K562 (cell line): ENCODE measurements around the gene MBOAT7. TPM values are rescaled to one million over a fixed set of nuclear protein-coding genes. Genes with fewer than 3 reads are reported as not detected.
A peak's percentile ranks its signal among the peaks of the same experiment; 100 is the strongest.

Experiments
- ARHGAP35 ChIP-seq: fragments of 450-650 bp; IDR thresholded peaks from 2 replicates; pipeline ENCODE4 v1.6.1; 2018; ENCODE audit not compliant: partially characterized antibody
- E2F3 ChIP-seq: fragments of 250-450 bp; sonication (Bioruptor Pico); IDR thresholded peaks from 2 replicates; pipeline ENCODE4 v1.4.0; 2020; ENCODE audit warnings: mild to moderate bottlenecking
- ETS1 ChIP-seq: conservative IDR thresholded peaks from 2 replicates; pipeline ENCODE4 v1.6.1; 2011; ENCODE audit warnings: low read depth, mild to moderate bottlenecking, low read length; ENCODE audit not compliant: control insufficient read depth
- ETV5 ChIP-seq: sonication (generic); formaldehyde crosslinking; IDR thresholded peaks from 2 replicates; pipeline ENCODE4 v1.4.0; 2020; ENCODE audit warnings: low read depth, mild to moderate bottlenecking, missing genetic modification reagents
- FOXA1 ChIP-seq: fragments of 450-650 bp; IDR thresholded peaks from 2 replicates; pipeline ENCODE4 v1.6.1; 2016; ENCODE audit warnings: mild to moderate bottlenecking, borderline replicate concordance
- GTF2B ChIP-seq: IDR thresholded peaks from 2 replicates; pipeline ENCODE4 v1.6.1; 2011; ENCODE audit not compliant: insufficient read length; ENCODE audit errors: extremely low read depth
- HMGN3 ChIP-seq: IDR thresholded peaks from 2 replicates; pipeline ENCODE4 v1.6.1; 2011; ENCODE audit warnings: borderline replicate concordance, low read depth, mild to moderate bottlenecking, mixed read lengths, low read length; ENCODE audit not compliant: insufficient read length; ENCODE audit errors: extremely low read depth
- HOXB6 ChIP-seq: fragments of 250-450 bp; sonication (Bioruptor Pico); IDR thresholded peaks from 2 replicates; pipeline ENCODE4 v1.5.1; 2022; ENCODE audit warnings: mild to moderate bottlenecking, borderline replicate concordance
- MCM7 ChIP-seq, 2 experiments: fragments of 450-650 bp; IDR thresholded peaks; 2 replicates each; pipeline ENCODE4 v1.6.1; 2016 to 2018
- MED1 ChIP-seq: sonication (generic); formaldehyde crosslinking; IDR thresholded peaks from 2 replicates; pipeline ENCODE4 v1.8.1; 2023; ENCODE audit warnings: missing genetic modification reagents, borderline replicate concordance
- MNT ChIP-seq, 2 experiments: fragments of 450-650 bp; conservative IDR thresholded peaks; 2 replicates each; pipeline ENCODE4 v1.6.1; 2017; ENCODE audit warnings: mild to moderate bottlenecking in 2 of 2, moderate library complexity in 2 of 2
- MXD1 ChIP-seq: fragments of 250-450 bp; sonication (Bioruptor Pico); IDR thresholded peaks from 2 replicates; pipeline ENCODE4 v1.8.0; 2021; ENCODE audit warnings: borderline replicate concordance, mild to moderate bottlenecking, moderate library complexity; ENCODE audit not compliant: poor library complexity, severe bottlenecking
- MXI1 ChIP-seq: IDR thresholded peaks from 2 replicates; pipeline ENCODE4 v1.6.1; 2011; ENCODE audit warnings: low read depth, mild to moderate bottlenecking, improper control_type of control experiment, low read length
- NKRF ChIP-seq: fragments of 450-650 bp; IDR thresholded peaks from 2 replicates; pipeline ENCODE4 v1.6.1; 2016; ENCODE audit warnings: borderline replicate concordance
- PHTF2 ChIP-seq: fragments of 250-450 bp; sonication (Bioruptor Pico); IDR thresholded peaks from 2 replicates; pipeline ENCODE4 v1.5.0; 2021; ENCODE audit warnings: mild to moderate bottlenecking
- PPARD ChIP-seq: fragments of 250-450 bp; sonication (Bioruptor Pico); IDR thresholded peaks from 2 replicates; pipeline ENCODE4 v1.8.0; 2022; ENCODE audit warnings: inconsistent platforms, mild to moderate bottlenecking, moderate library complexity
- RBFOX2 ChIP-seq: fragments of 200-400 bp; formaldehyde crosslinking; IDR thresholded peaks from 2 replicates; pipeline ENCODE4 v1.6.1; 2017; ENCODE audit warnings: low read depth, mild to moderate bottlenecking, low read length, moderate library complexity
- RBM22 ChIP-seq: fragments of 200-400 bp; formaldehyde crosslinking; IDR thresholded peaks from 2 replicates; pipeline ENCODE4 v1.6.1; 2018; ENCODE audit warnings: low read length, low read depth; ENCODE audit not compliant: poor library complexity, severe bottlenecking
- TBP ChIP-seq: optimal IDR thresholded peaks from 2 replicates; pipeline ENCODE3; 2011; ENCODE audit warnings: low read depth, low read length, improper control_type of control experiment
- THRAP3 ChIP-seq: fragments of 450-650 bp; IDR thresholded peaks from 2 replicates; pipeline ENCODE4 v1.6.1; 2016; ENCODE audit warnings: mild to moderate bottlenecking, inconsistent platforms, borderline replicate concordance
- TRIM24 ChIP-seq, 2 experiments: fragments of 450-650 bp; IDR thresholded peaks; 2 replicates each; pipeline ENCODE4 v1.6.1; 2016
- ZNF551 ChIP-seq: fragments of 250-450 bp; sonication (Bioruptor Pico); IDR thresholded peaks from 2 replicates; pipeline ENCODE4 v1.5.0; 2021; ENCODE audit warnings: mild to moderate bottlenecking, moderate library complexity
- ZNF589 ChIP-seq: fragments of 200-800 bp; sonication (Bioruptor generic); IDR thresholded peaks from 2 replicates; pipeline ENCODE4 v1.6.1; 2016; ENCODE audit warnings: low read depth, missing genetic modification characterization, missing compliant biosample characterization
- ZNF77 ChIP-seq: fragments of 250-450 bp; sonication (Bioruptor Pico); IDR thresholded peaks from 2 replicates; pipeline ENCODE4 v1.5.0; 2020
- polyA plus RNA-seq, 8 experiments: library from polyadenylated mRNA; depleted of rRNA in 4 of 8; stranded (reverse) in 5 of 8; unstranded in 3 of 8; fragments of >200 nt; fragmentation: Nextera tagmentation in 2 of 8; fragmentation: Illumina TruSeq in 1 of 8; extraction: Ambion mirVana in 2 of 8; extraction: Trizol in 1 of 8; gene quantifications; 2 replicates each; pipeline versions ENCODE4 v1.2.1 to v1.2.3, GENCODE V29; 2011 to 2014; ENCODE audit warnings: inconsistent platforms in 1 of 8, missing spikeins in 1 of 8
- total RNA-seq, 7 experiments: library from RNA; depleted of rRNA in 6 of 7; stranded (reverse); fragments of >200 nt in 6 of 7; fragmentation: Illumina TruSeq in 2 of 7; extraction: Trizol in 2 of 7; gene quantifications; 2 replicates each; pipeline versions ENCODE4 v1.2.1 to v1.2.3, GENCODE V29; 2011 to 2021; ENCODE audit warnings: low replicate concordance in 1 of 7

Gene MBOAT7
- total and polyA plus RNA-seq, 9 of the 15 experiments (the other 6 are each of a cell fraction or from before 2014, with no cell fraction given): 1.4 to 153 (median 56.1) TPM

- TF ChIP-seq HOXB6 (CRISPR knock-in tag) (no peak), GTF2B (no peak), RBM22 (peak; percentile 76), ETS1 (no peak), TRIM24 (IDR thresholded peaks at IDR 0.05) (no peak), MED1 (CRISPR knock-in tag) (0 out of 2 replicates have a peak, but pooled peaks have one; percentile 58), MNT (conservative IDR thresholded peaks at IDR 0.05) (peak in 1 of 2 experiments; percentile 78; a peak in 2 of 4 replicates), ZNF551 (CRISPR knock-in tag) (no peak), THRAP3 (no peak; the same call in 1 of the 2 replicates), MCM7 (IDR thresholded peaks at IDR 0.05) (no peak), E2F3 (CRISPR knock-in tag) (no peak), ZNF589 (CRISPR knock-in tag) (0 out of 2 replicates have a peak, but pooled peaks have one; percentile 46), PPARD (CRISPR knock-in tag) (no peak), ZNF77 (CRISPR knock-in tag) (no peak), PHTF2 (CRISPR knock-in tag) (no peak), RBFOX2 (0 out of 2 replicates have a peak, but pooled peaks have one; percentile 13), TBP (no peak), HMGN3 (no peak), ARHGAP35 (no peak), MXD1 (CRISPR knock-in tag) (peak; percentile 38), MXI1 (no peak), ETV5 (CRISPR knock-in tag) (no peak), FOXA1 (no peak), NKRF (peak; percentile 64)
Observed at GRCh38 chr19:54201172-54201701, 11.9 kb upstream of the MBOAT7 start (continued).
